ENCODE data around the gene CNNM3.

DNA sequence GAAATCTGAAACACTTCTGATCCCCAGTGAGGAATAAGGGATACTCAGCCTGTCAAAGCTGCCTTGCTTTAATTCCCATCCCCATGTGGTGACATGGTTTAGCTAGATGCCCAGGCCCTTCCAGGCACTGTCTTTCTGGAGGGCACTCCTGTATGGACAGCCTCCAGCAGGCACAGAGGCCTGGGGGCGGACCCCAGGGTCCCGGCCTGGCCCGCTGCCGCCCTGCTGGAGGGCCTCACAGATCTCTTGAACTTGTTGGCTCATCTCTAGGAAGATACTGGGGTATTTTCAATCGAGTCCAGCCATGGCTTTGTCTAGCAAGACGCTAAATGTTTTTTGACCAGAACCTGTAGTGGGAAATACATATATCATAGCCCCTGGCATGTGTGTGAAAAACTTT, 21.0 kb upstream of the CNNM3 start:
- TF ChIP-seq, protein P1, sequence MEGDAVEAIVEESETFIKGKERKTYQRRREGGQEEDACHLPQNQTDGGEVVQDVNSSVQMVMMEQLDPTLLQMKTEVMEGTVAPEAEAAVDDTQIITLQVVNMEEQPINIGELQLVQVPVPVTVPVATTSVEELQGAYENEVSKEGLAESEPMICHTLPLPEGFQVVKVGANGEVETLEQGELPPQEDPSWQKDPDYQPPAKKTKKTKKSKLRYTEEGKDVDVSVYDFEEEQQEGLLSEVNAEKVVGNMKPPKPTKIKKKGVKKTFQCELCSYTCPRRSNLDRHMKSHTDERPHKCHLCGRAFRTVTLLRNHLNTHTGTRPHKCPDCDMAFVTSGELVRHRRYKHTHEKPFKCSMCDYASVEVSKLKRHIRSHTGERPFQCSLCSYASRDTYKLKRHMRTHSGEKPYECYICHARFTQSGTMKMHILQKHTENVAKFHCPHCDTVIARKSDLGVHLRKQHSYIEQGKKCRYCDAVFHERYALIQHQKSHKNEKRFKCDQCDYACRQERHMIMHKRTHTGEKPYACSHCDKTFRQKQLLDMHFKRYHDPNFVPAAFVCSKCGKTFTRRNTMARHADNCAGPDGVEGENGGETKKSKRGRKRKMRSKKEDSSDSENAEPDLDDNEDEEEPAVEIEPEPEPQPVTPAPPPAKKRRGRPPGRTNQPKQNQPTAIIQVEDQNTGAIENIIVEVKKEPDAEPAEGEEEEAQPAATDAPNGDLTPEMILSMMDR (IDR thresholded peaks at IDR 0.05) = no peak
- no peak for TF ChIP-seq ZFX (IDR thresholded peaks at IDR 0.05; ENCODE audit: borderline replicate concordance)
